LNCaP clone FGC (cell line): ENCODE measurements around the gene DOCK2.

Source experiments
- DNase-seq: peaks from one replicate; pipeline ENCODE4 v3.0.0-alpha.2; 2011; ENCODE audit warnings: low read depth
- H3K4me3 ChIP-seq: 2 replicates; pipeline ENCODE4 v1.5.1; 2011; ENCODE audit warnings: mild to moderate bottlenecking, low read depth, low read length, control low read depth
- TF ChIP-seq, protein P1 (sequence below): IDR thresholded peaks from 2 replicates; pipeline ENCODE4 v1.5.1; 2012; ENCODE audit warnings: mild to moderate bottlenecking; ENCODE audit not compliant: control insufficient read depth, insufficient read depth; ENCODE audit errors: extremely low read depth

DOCK2 gene

GRCh38 chr5:169991115-169991869 is 354.2 kb downstream of the DOCK2 start:
- H3K4me3 ChIP-seq: no peak overlapping the region
- TF ChIP-seq, protein P1, sequence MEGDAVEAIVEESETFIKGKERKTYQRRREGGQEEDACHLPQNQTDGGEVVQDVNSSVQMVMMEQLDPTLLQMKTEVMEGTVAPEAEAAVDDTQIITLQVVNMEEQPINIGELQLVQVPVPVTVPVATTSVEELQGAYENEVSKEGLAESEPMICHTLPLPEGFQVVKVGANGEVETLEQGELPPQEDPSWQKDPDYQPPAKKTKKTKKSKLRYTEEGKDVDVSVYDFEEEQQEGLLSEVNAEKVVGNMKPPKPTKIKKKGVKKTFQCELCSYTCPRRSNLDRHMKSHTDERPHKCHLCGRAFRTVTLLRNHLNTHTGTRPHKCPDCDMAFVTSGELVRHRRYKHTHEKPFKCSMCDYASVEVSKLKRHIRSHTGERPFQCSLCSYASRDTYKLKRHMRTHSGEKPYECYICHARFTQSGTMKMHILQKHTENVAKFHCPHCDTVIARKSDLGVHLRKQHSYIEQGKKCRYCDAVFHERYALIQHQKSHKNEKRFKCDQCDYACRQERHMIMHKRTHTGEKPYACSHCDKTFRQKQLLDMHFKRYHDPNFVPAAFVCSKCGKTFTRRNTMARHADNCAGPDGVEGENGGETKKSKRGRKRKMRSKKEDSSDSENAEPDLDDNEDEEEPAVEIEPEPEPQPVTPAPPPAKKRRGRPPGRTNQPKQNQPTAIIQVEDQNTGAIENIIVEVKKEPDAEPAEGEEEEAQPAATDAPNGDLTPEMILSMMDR: no peak
- no peak for DNase-seq

DNA sequence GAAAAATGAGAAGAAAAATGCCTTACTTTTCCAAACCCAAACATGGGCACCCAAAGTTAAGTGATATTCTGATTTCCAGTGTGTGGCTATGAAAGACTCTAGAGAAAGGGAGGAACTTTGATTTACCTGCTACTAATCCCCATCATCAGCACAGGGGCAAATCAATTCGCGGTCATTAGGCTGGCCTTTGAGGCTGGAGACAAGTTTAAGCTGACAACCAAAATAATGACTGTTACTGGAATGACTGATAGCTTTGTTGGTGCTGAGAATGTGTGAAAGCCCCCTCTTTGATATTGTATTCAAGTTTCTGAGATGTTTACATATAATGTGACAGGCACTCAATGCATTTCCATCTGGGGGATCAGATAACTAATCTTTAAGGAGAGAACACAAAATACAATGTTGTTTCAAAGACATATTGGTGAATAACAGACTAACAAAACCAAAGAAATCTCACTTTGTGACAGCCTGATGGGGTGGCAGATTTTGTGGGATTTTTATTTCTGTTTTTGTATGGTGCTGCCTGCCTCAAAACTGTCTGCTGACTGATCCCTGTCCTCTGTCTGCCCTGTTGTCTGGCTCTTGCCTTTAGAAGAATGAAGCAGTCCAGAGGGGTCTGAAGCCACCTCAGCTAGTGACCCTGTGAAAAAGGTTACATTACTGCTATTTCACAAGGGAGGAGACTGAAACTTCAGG is 355.9 kb downstream of the DOCK2 start:
- TF ChIP-seq, protein P1: no peak
- no peak for DNase-seq
- H3K4me3 ChIP-seq: no peak overlapping the region

- no peak overlapping the region for H3K4me3 ChIP-seq
- TF ChIP-seq, protein P1: no peak
- DNase-seq: no peak
Observed at GRCh38 chr5:169993485-169993790, 356.4 kb downstream of the DOCK2 start.

DNA sequence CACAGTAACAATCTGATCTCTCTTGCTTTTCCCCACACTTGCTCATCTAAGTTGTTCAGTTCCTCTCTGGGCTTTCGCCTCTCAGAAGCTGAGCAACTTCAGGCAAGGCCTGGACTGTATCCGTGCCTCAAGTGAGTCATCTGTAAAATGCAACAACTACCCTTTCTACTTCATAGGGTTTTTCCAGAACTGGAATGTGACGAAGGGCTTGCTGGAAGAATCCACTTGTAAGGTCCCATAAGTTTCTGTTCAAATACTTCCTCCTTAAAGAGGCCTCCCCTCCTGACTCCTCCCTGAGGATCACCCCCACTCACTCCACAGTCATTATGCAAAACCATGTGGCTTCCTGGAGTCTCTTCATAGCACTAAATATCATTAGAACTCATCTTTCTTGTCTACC is 360.7 kb downstream of the DOCK2 start:
- H3K4me3 ChIP-seq: no peak overlapping the region
- TF ChIP-seq, protein P1: no peak
- DNase-seq: no peak

DNA sequence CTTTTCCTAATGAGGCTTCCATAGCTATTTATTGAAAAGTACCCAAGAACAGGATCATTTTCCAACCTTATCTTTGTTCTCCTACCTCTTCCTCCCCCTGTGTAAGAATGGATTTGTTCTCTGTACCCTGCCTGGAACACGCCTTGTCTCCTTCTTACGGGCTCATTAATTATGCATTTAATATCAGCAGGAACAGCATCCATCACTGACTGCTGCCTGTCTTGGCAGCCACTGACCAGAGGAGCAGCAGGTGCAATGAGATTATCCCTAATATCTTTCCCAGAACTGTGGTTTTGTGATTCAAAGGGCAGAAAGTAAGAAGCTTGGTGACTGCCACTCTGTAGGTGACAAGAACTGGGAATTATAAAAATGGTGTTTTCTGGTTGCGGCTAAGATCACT is 362.5 kb downstream of the DOCK2 start:
- TF ChIP-seq, protein P1: no peak
- DNase-seq: no peak

DNA sequence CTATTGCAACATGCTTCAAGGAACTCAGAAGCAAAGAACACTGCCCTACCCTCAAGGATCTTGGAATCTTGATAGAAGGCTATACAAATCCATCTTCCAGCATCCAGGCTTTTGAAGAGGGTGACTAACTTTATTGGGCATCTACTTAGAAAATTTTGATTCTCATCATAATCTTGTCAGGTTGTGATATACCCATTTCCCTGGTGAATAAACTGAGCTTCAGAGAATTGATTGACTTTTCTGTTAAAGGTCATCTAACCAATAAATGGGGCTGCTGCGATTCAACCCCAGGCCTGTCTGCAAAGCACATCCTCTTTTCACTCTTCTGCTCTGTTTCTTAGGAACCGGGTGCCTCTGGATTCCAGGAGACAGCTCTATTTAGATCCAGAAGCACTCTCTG is 363.1 kb downstream of the DOCK2 start:
- H3K4me3 ChIP-seq: no peak overlapping the region
- no peak for DNase-seq
- TF ChIP-seq, protein P1: no peak

More for the DNA sequence above, 362.5 kb downstream of the DOCK2 start:
- H3K4me3 ChIP-seq: no peak overlapping the region
